Right cardiac atrium (tissue), 5 donors: ENCODE results near the gene ANKRD55. TPM values are rescaled to one million over a fixed set of nuclear protein-coding genes. Genes with fewer than 3 reads are reported as not detected.
A peak's percentile ranks its signal among the peaks of the same experiment; 100 is the strongest.

ENCODE experiments used
- ATAC-seq, 2 donors: fragments of 200-7000 bp; cut with Tn5 transposase; one replicate each; pipeline versions ENCODE4 v1.8.0 to v1.9.1; 2020; ENCODE audit warnings: moderate library complexity in 2 of 2, mild to moderate bottlenecking in 1 of 2
- DNase-seq, 3 donors: peaks; one replicate each; pipeline ENCODE4 v3.0.0-alpha.2; 2020
- H3K27ac ChIP-seq: one replicate; pipeline ENCODE4 v1.5.1; 2013; ENCODE audit warnings: mild to moderate bottlenecking, low read length, control low read depth, moderate library complexity
- H3K27me3 ChIP-seq: one replicate; pipeline ENCODE4 v1.6.1; 2013; ENCODE audit not compliant: control insufficient read depth, insufficient read depth
- H3K4me1 ChIP-seq: one replicate; pipeline ENCODE4 v1.6.1; 2013; ENCODE audit warnings: low read length; ENCODE audit not compliant: control insufficient read depth, insufficient read depth
- H3K4me3 ChIP-seq: one replicate; pipeline ENCODE4 v1.5.1; 2013; ENCODE audit warnings: low read length, control low read depth
- H3K9me3 ChIP-seq: one replicate; pipeline ENCODE4 v1.6.1; 2013; ENCODE audit warnings: low read length; ENCODE audit not compliant: control insufficient read depth
- WGBS: extraction: QIAGEN DNeasy Blood & Tissue Kit; methylation state at CpG from one replicate; pipeline ENCODE4 v1.1.7; 2013; 5-methylcytosine and 5-hydroxymethylcytosine counted together
- intact Hi-C, 4 donors: fragments of 100-400 bp; cut with DNase I; formaldehyde crosslinking; loops; one replicate each; pipeline versions ENCODE4 v1.11.0 to v1.14.0; 2022 to 2023
- polyA plus RNA-seq: library from polyadenylated mRNA; stranded (reverse); fragments of 200-250 nt; gene quantifications from one replicate; pipeline ENCODE4 v1.2.3, GENCODE V29; 2013
- total RNA-seq, 4 donors: library from RNA; stranded (reverse); fragmentation: NEBNext Ultra II Directional; extraction: Animal tissue kit (Norgen Biotek cat#: 25700); gene quantifications; one replicate each; pipeline ENCODE4 v1.2.1, GENCODE V29; 2021
- donor health status: healthy with polysubstance abuse.
- donor health status: DM: no; HTN: yes; CAD: no.
- donor health status: DM: no; HTN: no; CAD: no.
- donor health status: DM: no; HTN: yes; CAD: no; lungs with severe emphysema.
- donor health status: DM: yes; HTN: yes; CAD: no.

Gene ANKRD55
- total and polyA plus RNA-seq, 5 donors: 0.09 to 0.21 (median 0.20) TPM; not detected in 2

DNA sequence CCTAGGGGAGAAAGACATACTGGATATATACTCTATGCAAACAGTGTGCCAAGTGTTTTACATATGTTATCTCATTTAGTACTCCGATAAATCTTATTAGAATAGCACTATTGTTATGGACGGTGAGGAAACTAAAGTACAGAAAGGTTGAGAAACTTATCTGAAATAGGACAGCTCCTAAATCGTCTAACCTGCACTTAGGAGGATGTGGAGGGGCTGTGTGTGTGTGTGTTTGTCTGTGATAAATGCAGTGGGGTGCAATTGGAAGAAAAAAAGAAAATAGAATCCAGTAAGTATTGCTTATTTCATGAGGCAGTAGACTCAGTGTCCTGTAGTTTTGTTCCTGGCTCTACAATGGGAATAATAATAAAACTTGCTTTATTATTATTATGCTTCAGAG lies 131.9 kb downstream of the ANKRD55 start:
- WGBS: 80% methylated on average over 3 of the region's 3 CpGs
- Histone ChIP-seq H3K27me3 (no peaks in the 10 kb centered on the region), H3K27ac (no peak overlapping the region), H3K9me3 (no peaks in the 10 kb centered on the region), H3K4me3 (no peak overlapping the region), H3K4me1 (peaks cover 8% of the 10 kb centered on the region)
- DNase-seq: no peak
- ATAC-seq: no peak
- intact Hi-C loops: loop anchor here in 1 of 4 donors (10.0 kb wide), 1 partner anchor 56 kb away; no protein-coding TSS in a partner anchor

DNA sequence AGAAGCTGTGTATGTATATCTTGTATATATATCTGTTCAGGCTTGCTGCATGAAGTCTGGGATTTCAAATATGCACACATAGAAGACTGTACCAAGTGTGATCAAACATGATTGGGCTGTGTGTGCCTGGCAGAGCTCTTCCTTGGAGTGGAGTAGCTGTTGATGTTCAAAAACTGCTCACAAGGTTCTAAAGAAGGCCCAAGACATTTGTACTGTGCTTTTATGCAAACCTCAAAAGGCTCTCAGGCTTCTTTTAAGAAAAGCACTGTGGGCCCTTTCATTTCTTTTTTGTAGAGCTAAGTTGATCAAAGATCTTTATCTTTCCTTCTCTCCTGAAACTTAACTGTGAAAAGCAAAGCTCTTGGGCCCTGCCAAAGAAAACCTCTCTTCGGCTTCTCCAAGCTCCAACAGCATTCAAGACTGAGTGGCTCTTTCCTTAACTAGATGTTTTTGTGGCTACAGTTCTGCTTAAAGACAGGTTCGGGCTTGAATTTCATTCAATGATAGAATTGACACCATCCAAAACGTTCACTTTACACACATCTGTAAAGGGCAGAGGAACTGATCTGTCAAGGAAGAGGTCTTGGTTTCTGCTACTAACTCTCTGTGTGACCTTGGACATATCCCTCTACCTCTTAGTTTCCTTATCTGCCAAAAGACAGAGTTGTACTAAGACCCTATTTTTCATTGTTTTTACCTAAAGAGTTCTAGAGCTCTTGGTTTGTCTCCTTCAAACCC lies 132.5 kb downstream of the ANKRD55 start:
- Histone ChIP-seq H3K27me3 (no peaks in the 10 kb centered on the region), H3K4me1 (peaks cover 8% of the 10 kb centered on the region), H3K27ac (no peak overlapping the region), H3K4me3 (no peak overlapping the region), H3K9me3 (no peaks in the 10 kb centered on the region)
- DNase-seq (no peak), ATAC-seq (no peak)
- 80% methylated on average over 3 of the region's 3 CpGs for WGBS
- intact Hi-C loops: loop anchor here in 1 of 4 donors (10.0 kb wide), 1 partner anchor 56 kb away; no protein-coding TSS in a partner anchor

DNA sequence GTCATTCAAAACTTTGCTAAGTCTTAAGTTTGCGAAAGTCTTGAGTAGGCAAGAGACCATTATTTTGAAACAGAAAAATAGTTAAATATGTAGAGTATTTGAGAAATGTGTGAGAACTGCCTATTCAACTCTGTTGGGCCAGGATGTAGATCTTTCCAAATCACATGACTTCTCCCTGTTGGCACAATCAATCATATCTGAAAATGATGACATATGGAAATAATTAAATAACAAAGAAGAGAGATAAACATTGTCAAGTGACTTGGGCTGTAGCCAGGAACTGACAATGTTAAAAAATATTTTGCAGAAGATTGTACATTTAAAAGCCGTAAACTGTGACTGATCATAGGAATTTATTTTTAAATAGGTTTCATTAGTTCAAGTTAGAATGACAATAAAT lies 133.8 kb downstream of the ANKRD55 start:
- H3K4me3 ChIP-seq: no peak overlapping the region
- no peak overlapping the region for H3K27ac ChIP-seq
- peaks cover 6% of the 10 kb centered on the region for H3K4me1 ChIP-seq
- WGBS: 54% methylated on average over 2 of the region's 2 CpGs
- ATAC-seq: peak in 1 of 2 donors; percentile 47
- intact Hi-C loops: no loop called here
- no peak for DNase-seq
- H3K9me3 ChIP-seq: no peaks in the 10 kb centered on the region
- no peaks in the 10 kb centered on the region for H3K27me3 ChIP-seq

DNA sequence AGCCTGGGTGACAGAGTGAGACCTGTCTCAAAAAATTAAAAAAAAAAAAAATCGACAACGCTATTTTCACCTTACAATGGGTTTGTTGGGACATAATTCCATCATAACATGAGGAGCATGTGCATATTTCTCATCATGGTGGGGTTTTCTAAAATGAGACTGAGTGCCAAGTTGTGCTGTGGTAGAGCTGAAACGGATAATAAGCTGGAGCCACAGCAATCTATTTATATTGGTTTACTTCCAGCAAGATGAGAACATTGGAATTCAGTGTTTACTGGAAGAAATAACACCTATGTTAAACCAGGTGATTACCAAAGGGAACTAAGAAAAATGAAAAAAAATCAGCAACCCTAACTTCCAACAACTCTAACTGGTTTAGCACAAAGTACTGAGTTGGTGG lies 136.1 kb downstream of the ANKRD55 start:
- ATAC-seq: no peak
- Histone ChIP-seq H3K4me3 (no peak overlapping the region), H3K27ac (no peak overlapping the region), H3K27me3 (no peaks in the 10 kb centered on the region), H3K4me1 (peaks cover 6% of the 10 kb centered on the region), H3K9me3 (no peaks in the 10 kb centered on the region)
- DNase-seq: no peak
- intact Hi-C loops: no loop called here
- WGBS: 81% methylated on average over 3 of the region's 3 CpGs

DNA sequence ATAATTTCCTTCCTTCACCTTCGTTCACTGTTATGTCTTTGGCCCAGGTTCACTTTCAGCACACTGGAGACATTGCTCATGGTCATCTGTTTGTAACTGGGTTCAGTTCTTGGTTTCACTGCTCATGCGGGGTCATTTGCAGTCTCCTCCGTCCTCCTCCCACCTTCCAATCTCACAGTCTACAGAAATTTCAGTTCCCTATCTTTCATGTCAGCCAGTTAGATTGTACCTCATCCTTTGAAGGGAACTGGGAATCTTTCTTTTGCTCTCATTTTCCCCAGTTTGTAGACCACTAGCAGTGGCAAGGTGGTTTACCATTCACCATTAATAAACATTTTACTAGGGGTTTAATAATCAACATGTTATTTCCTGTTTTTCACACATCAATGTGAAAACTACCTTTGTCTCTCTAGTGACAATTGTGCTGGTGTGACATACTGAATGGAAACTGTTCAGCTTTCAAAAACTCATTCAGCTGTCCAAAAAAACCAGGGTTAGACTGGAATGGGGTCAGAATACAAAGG lies 137.5 kb downstream of the ANKRD55 start:
- Histone ChIP-seq H3K27me3 (no peaks in the 10 kb centered on the region), H3K9me3 (no peaks in the 10 kb centered on the region), H3K4me3 (no peak overlapping the region), H3K27ac (no peak overlapping the region), H3K4me1 (peaks cover 6% of the 10 kb centered on the region)
- intact Hi-C loops: no loop called here
- 83% methylated on average over 3 of the region's 3 CpGs for WGBS
- ATAC-seq: no peak
- no peak for DNase-seq

DNA sequence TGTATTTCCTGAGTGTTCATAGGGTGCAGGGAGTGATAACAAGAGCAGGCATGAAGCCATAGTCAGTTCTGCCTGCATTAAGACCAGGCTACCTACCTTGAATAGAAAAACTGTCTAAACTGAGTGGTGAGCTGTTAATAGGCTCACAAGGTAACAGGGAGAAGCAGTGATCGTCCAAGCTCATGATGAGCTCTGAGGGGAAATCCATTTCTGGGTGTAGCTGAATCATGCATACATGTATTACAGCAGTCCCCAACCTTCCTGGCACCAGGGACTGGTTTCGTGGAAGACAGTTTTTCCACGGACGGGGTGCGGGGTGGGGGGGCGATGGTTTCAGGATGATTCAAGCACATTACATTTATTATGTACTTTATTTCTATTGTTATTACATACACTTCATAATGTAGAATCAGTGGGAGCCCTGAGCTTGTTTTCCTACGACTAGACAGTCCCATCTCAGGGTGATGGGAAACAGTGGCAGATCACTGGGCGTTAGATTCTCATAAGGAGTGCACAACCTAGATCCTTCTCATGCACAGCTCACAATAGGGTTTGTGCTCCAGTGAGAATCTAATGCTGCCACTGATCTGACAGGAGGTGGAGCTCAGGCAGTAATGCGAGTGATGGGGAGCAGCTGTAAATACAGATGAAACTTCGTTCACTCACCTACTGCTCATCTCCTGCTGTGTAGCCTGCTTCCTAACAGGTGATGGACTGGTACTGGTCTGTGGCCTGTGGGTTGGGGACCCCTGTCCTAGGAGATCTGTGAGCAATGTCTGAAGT lies 138.4 kb downstream of the ANKRD55 start:
- no peaks in the 10 kb centered on the region for H3K27me3 ChIP-seq
- DNase-seq (no peak), ATAC-seq (no peak)
- intact Hi-C loops: no loop called here
- no peak overlapping the region for H3K4me3 ChIP-seq
- 96% methylated on average over 10 of the region's 10 CpGs for WGBS
- no peak overlapping the region for H3K27ac ChIP-seq
- H3K9me3 ChIP-seq: no peaks in the 10 kb centered on the region
- H3K4me1 ChIP-seq: peaks cover 4% of the 10 kb centered on the region

DNA sequence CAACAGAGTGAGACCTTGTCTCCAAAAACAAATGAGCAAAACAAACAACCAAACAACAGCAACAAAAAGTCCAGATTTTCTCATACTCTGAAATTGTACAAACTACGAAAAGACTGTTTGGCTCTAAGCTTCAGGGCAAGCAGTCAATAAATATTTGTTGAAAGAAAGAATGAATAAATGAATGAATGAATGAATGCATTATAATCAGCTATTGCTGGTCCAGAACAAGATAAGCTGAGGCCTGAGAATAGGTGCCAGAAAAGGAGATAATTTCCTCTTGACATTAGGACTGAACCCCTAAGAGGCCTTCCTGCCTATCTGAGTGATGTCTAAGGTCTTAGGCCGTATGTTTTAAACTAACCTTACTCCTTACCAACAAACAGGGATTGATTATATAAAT lies 139.2 kb downstream of the ANKRD55 start:
- no peak for DNase-seq
- no peak for ATAC-seq
- Histone ChIP-seq H3K4me1 (peaks cover 4% of the 10 kb centered on the region), H3K27me3 (no peaks in the 10 kb centered on the region), H3K4me3 (no peak overlapping the region), H3K27ac (no peak overlapping the region), H3K9me3 (no peaks in the 10 kb centered on the region)
- intact Hi-C loops: no loop called here
- WGBS: 85% methylated on average over 2 of the region's 2 CpGs

DNA sequence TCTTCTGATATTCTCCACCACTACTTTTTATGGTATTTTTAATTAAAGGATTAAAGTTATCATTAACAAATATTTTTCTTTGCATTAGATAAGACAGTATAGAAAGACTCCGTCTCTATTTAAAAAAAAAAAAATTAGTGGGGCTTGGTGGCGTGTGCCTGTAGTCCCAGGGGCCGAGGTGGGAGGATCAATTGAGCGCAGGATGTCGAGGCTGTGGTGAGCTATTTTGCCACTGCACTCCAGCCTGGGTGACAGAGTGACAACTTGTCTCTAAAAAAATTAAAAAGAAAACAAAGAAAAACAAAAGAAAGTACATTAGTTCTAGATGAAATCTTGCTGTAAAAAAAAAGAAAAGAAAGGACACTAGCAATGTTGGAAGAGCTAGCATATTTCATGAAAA lies 141.0 kb downstream of the ANKRD55 start:
- H3K4me1 ChIP-seq: no peaks in the 10 kb centered on the region
- intact Hi-C loops: no loop called here
- ATAC-seq: no peak
- no peaks in the 10 kb centered on the region for H3K27me3 ChIP-seq
- DNase-seq: no peak
- no peaks in the 10 kb centered on the region for H3K9me3 ChIP-seq
- H3K4me3 ChIP-seq: no peak overlapping the region
- H3K27ac ChIP-seq: no peak overlapping the region
- WGBS: 95% methylated on average over 5 of the region's 5 CpGs

DNA sequence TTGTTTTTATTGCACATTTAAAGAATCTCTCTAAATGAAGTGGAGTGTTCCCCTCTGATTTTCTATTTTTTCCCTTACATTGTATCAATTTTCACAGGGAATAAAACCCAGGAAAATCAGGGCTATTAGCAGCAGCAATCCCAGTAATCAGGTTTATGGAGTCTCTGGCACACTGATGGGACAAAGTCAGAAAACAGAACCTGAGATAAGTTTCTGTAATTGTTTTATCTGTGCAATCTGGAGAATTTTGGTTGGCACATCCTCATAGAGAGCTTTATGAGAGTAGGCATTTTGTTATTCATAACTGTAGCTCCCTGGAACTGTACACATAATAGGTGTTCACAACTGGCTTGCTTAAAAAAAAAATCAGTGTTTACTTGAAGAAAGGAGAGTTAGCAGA lies 141.5 kb downstream of the ANKRD55 start:
- Histone ChIP-seq H3K27me3 (no peaks in the 10 kb centered on the region), H3K27ac (no peak overlapping the region), H3K4me1 (no peaks in the 10 kb centered on the region), H3K4me3 (no peak overlapping the region), H3K9me3 (no peaks in the 10 kb centered on the region)
- DNase-seq (no peak), ATAC-seq (no peak)
- intact Hi-C loops: no loop called here

DNA sequence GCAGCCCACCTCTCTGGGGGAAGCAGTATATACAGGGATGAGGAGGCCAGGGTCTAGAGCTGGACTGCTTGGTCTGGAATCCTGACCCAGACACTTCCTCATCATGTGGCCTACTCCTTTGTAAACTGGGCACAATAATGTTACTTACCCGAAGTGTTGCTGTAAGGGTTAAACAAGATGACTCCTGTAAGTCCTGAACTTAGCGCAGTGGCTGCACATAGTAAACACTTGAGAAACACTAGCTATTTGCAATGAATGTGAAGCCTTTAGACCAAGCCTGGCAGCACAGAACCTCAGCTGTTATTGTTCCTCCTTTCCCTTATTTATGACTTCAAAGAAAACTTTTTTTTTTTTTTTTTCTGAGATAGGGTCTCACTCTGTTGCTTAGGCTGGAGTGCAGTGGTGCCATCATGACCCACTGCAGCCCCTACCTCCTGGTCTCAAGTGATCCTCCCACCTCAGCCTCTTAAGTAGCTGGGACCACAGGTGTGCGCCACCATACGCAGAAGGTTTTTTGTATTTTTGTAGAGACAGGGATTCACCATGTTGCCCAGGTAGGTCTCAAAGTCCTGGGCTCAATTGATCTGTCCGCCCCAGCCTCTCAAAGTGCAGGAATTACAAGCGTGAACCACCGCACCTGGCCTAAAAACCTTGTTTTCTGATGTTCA lies 142.2 kb downstream of the ANKRD55 start:
- DNase-seq (no peak), ATAC-seq (no peak)
- no peaks in the 10 kb centered on the region for H3K4me1 ChIP-seq
- no peaks in the 10 kb centered on the region for H3K9me3 ChIP-seq
- 95% methylated on average over 7 of the region's 7 CpGs for WGBS
- no peak overlapping the region for H3K27ac ChIP-seq
- H3K27me3 ChIP-seq: no peaks in the 10 kb centered on the region
- H3K4me3 ChIP-seq: no peak overlapping the region
- intact Hi-C loops: no loop called here
